Stimulated activated naive CD8-positive, alpha-beta T cell treated with anti-CD3 and anti-CD28 coated beads, Interleukin-15, amount 100 ng/mL, for 72 hours (primary cell): ENCODE measurements around the gene TBCD.

Experiments
- ATAC-seq: fragments of 150-1000 bp; cut with Tn5 transposase; 2 replicates; pipeline ENCODE4 v1.10.0; 2021; ENCODE audit warnings: mild to moderate bottlenecking, moderate library complexity
- DNase-seq, 2 donors: peaks; one replicate each; pipeline ENCODE4 v3.0.0; 2021 to 2022
- H3K27ac Mint-ChIP-seq, 2 donors: one replicate each; pipeline ENCODE4 v1.8.0; 2022; ENCODE audit warnings: mild to moderate bottlenecking in 2 of 2, mixed read lengths in 2 of 2, moderate library complexity in 2 of 2
- H3K27me3 Mint-ChIP-seq: one replicate; pipeline ENCODE4 v1.8.0; 2022; ENCODE audit warnings: mixed read lengths
- H3K4me1 Mint-ChIP-seq: one replicate; pipeline ENCODE4 v1.8.0; 2022; ENCODE audit warnings: mild to moderate bottlenecking, mixed read lengths
- H3K4me3 Mint-ChIP-seq, 2 donors: one replicate each; pipeline ENCODE4 v1.8.0; 2022; ENCODE audit warnings: mild to moderate bottlenecking in 2 of 2, mixed read lengths in 2 of 2, moderate library complexity in 1 of 2
- H3K9me3 Mint-ChIP-seq, 2 donors: one replicate each; pipeline ENCODE4 v1.8.0; 2022; ENCODE audit warnings: mixed read lengths in 2 of 2

TBCD gene

GRCh38 chr17:82835766-82836512, 84.1 kb downstream of the TBCD start:
- peaks cover 6% of the 10 kb centered on the region for H3K4me1 Mint-ChIP-seq
- no peak for DNase-seq
- ATAC-seq, result no peak
- no peaks in the 10 kb centered on the region for H3K27me3 Mint-ChIP-seq
- no peak overlapping the region for H3K4me3 Mint-ChIP-seq
- no peaks in the 10 kb centered on the region for H3K9me3 Mint-ChIP-seq
- H3K27ac Mint-ChIP-seq, result peak overlapping the region in 1 of 2 donors; percentile 54

- H3K9me3 Mint-ChIP-seq, result no peaks in the 10 kb centered on the region
- H3K27me3 Mint-ChIP-seq, result no peaks in the 10 kb centered on the region
- no peak for DNase-seq
- no peak overlapping the region for H3K27ac Mint-ChIP-seq
- no peak overlapping the region for H3K4me3 Mint-ChIP-seq
- no peaks in the 10 kb centered on the region for H3K4me1 Mint-ChIP-seq
- no peak for ATAC-seq
Observed at GRCh38 chr17:82836823-82837357, 85.0 kb downstream of the TBCD start.

GRCh38 chr17:82837586-82838320, 85.9 kb downstream of the TBCD start:
- no peaks in the 10 kb centered on the region for H3K27me3 Mint-ChIP-seq
- DNase-seq, result no peak
- no peaks in the 10 kb centered on the region for H3K9me3 Mint-ChIP-seq
- no peak overlapping the region for H3K4me3 Mint-ChIP-seq
- ATAC-seq, result no peak
- no peak overlapping the region for H3K27ac Mint-ChIP-seq
- no peaks in the 10 kb centered on the region for H3K4me1 Mint-ChIP-seq

GRCh38 chr17:82838386-82839063, 86.7 kb downstream of the TBCD start:
- Mint-ChIP-seq H3K4me1 (peaks cover under 1% of the 10 kb centered on the region), H3K9me3 (no peaks in the 10 kb centered on the region), H3K27ac (no peak overlapping the region), H3K27me3 (no peaks in the 10 kb centered on the region), H3K4me3 (no peak overlapping the region)
- DNase-seq (no peak), ATAC-seq (no peak)

GRCh38 chr17:82839617-82840292, 87.9 kb downstream of the TBCD start, which contains the start of gene ZNF750:
TSS of gene ZNF750 (minus strand) at chr17:82840022. CDS start at chr17:82832454, 7,568 bp downstream.
- Mint-ChIP-seq H3K27ac (no peak within 1 kb of the TSS), H3K9me3 (no peaks in the 10 kb centered on the region)
- no peak for ATAC-seq

GRCh38 chr17:82840431-82840831, 88.6 kb downstream of the TBCD start:
- no peak for ATAC-seq
- Mint-ChIP-seq H3K27me3 (no peaks in the 10 kb centered on the region), H3K4me3 (no peak overlapping the region), H3K4me1 (peaks cover 15% of the 10 kb centered on the region), H3K9me3 (no peaks in the 10 kb centered on the region), H3K27ac (no peak overlapping the region)
- DNase-seq, result no peak

More at GRCh38 chr17:82839617-82840292, 87.9 kb downstream of the TBCD start, which contains the start of gene ZNF750:
- H3K27me3 Mint-ChIP-seq, result no peaks in the 10 kb centered on the region
- H3K4me1 Mint-ChIP-seq, result peaks cover 11% of the 10 kb centered on the region
- no peak for DNase-seq
- no peak within 1 kb of the TSS for H3K4me3 Mint-ChIP-seq

GRCh38 chr17:82841921-82842596, 90.2 kb downstream of the TBCD start:
- no peak for ATAC-seq
- Mint-ChIP-seq H3K9me3 (no peaks in the 10 kb centered on the region), H3K4me1 (peaks cover 18% of the 10 kb centered on the region), H3K27me3 (no peaks in the 10 kb centered on the region), H3K27ac (peak overlapping the region in 1 of 2 donors; percentile 52), H3K4me3 (no peak overlapping the region)
- no peak for DNase-seq

- H3K9me3 Mint-ChIP-seq, result no peaks in the 10 kb centered on the region
- H3K4me1 Mint-ChIP-seq, result peaks cover 19% of the 10 kb centered on the region
- H3K4me3 Mint-ChIP-seq, result no peak overlapping the region
- no peaks in the 10 kb centered on the region for H3K27me3 Mint-ChIP-seq
- peak overlapping the region; percentile 74 to 93 for H3K27ac Mint-ChIP-seq
- ATAC-seq, result no peak
- DNase-seq, result no peak
Observed at GRCh38 chr17:82843904-82844680, 92.2 kb downstream of the TBCD start.

- Mint-ChIP-seq H3K9me3 (no peaks in the 10 kb centered on the region), H3K4me3 (no peak overlapping the region), H3K27me3 (no peaks in the 10 kb centered on the region), H3K27ac (peak overlapping the region; percentile 74 to 93), H3K4me1 (peaks cover 25% of the 10 kb centered on the region)
- no peak for DNase-seq
- no peak for ATAC-seq
Observed at GRCh38 chr17:82844796-82845162, 92.9 kb downstream of the TBCD start.

GRCh38 chr17:82845163-82845807, 93.4 kb downstream of the TBCD start:
- Mint-ChIP-seq H3K9me3 (no peaks in the 10 kb centered on the region), H3K27me3 (no peaks in the 10 kb centered on the region), H3K27ac (peak overlapping the region in 1 of 2 donors; percentile 66), H3K4me1 (peaks cover 25% of the 10 kb centered on the region), H3K4me3 (no peak overlapping the region)
- ATAC-seq (no peak), DNase-seq (no peak)

- no peaks in the 10 kb centered on the region for H3K9me3 Mint-ChIP-seq
- no peaks in the 10 kb centered on the region for H3K27me3 Mint-ChIP-seq
- ATAC-seq (no peak), DNase-seq (no peak)
- H3K4me1 Mint-ChIP-seq, result peaks cover 25% of the 10 kb centered on the region
- no peak overlapping the region for H3K4me3 Mint-ChIP-seq
- H3K27ac Mint-ChIP-seq, result no peak overlapping the region
Observed at GRCh38 chr17:82846061-82846691, 94.3 kb downstream of the TBCD start.

GRCh38 chr17:82848022-82848592, 96.2 kb downstream of the TBCD start:
- ATAC-seq (peak; percentile 85), DNase-seq (peak; percentile 13 to 39)
- H3K9me3 Mint-ChIP-seq, result no peaks in the 10 kb centered on the region
- no peak overlapping the region for H3K27ac Mint-ChIP-seq
- H3K27me3 Mint-ChIP-seq, result no peaks in the 10 kb centered on the region
- peaks cover 25% of the 10 kb centered on the region for H3K4me1 Mint-ChIP-seq
- peak overlapping the region; percentile 12 to 18 for H3K4me3 Mint-ChIP-seq
